ENCODE results near the gene TTYH1. TPM values are rescaled to one million over a fixed set of nuclear protein-coding genes. Genes with fewer than 3 reads are reported as not detected.

Gene TTYH1
- total RNA-seq, 2 donors from 2014 or later: 0.47 to 2.4 TPM

DNA sequence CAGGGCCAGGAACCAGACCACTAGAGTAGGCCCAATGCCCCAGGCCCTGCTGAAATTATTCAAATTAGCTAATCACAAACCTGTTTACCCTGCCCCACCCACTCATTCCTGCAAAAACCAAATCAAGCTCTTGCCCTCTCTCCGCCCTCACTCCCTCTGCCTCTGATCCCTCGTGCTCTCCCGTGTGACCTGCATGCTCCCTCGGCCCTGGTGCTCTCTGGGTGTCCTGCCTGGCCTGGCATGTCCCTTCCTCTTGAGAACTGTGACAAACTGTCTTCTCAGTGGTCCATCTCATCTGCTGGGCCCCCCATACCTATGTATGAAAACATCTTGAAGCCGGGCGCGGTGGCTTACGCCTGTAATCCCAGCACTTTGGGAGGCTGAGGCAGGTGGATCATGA, 12.2 kb upstream of the TTYH1 start:
- H3K27me3 ChIP-seq: no peaks in the 10 kb centered on the region
- intact Hi-C loops (cut with DNase I): no loop called here
- no peak overlapping the region for H3K4me3 ChIP-seq
- no peak overlapping the region for H3K9ac ChIP-seq (ENCODE audit: low read depth in 2 of 2, low read length in 2 of 2)
- TF ChIP-seq, protein P1, sequence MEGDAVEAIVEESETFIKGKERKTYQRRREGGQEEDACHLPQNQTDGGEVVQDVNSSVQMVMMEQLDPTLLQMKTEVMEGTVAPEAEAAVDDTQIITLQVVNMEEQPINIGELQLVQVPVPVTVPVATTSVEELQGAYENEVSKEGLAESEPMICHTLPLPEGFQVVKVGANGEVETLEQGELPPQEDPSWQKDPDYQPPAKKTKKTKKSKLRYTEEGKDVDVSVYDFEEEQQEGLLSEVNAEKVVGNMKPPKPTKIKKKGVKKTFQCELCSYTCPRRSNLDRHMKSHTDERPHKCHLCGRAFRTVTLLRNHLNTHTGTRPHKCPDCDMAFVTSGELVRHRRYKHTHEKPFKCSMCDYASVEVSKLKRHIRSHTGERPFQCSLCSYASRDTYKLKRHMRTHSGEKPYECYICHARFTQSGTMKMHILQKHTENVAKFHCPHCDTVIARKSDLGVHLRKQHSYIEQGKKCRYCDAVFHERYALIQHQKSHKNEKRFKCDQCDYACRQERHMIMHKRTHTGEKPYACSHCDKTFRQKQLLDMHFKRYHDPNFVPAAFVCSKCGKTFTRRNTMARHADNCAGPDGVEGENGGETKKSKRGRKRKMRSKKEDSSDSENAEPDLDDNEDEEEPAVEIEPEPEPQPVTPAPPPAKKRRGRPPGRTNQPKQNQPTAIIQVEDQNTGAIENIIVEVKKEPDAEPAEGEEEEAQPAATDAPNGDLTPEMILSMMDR (IDR thresholded peaks at IDR 0.05): no peak
- H3K27ac ChIP-seq: no peak overlapping the region
- H3K9me3 ChIP-seq: no peaks in the 10 kb centered on the region
- H3K36me3 ChIP-seq: no peaks in the 10 kb centered on the region
- no peaks in the 10 kb centered on the region for H3K4me1 ChIP-seq
- no peak for DNase-seq

DNA sequence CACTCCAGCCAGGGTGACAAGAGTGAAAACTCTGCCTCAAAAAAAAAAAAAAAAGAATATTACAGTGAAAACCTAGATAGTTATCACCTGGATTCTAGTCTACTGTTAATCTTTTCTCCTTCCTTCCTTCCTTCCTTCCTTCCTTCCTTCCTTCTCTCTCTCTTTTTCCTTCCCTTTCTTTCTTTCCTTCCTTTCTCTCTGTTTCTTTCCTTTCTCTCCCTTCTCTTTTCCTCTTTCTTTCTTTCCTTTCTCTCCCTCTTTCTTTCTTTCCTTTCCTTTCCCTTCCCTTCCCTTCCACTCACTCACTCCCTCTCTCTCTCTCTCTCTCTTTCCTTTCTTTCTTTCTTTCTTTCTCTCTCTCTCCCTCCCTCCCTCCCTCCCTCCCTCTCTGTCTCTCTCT, 9.6 kb upstream of the TTYH1 start:
- intact Hi-C loops (cut with DNase I): no loop called here
- no peaks in the 10 kb centered on the region for H3K4me1 ChIP-seq
- H3K27me3 ChIP-seq: no peaks in the 10 kb centered on the region
- TF ChIP-seq, protein P1 (IDR thresholded peaks at IDR 0.05): no peak
- no peak overlapping the region for H3K4me3 ChIP-seq
- H3K9me3 ChIP-seq: no peaks in the 10 kb centered on the region
- no peak overlapping the region for H3K27ac ChIP-seq
- no peak overlapping the region for H3K9ac ChIP-seq (ENCODE audit: low read depth in 2 of 2, low read length in 2 of 2)
- DNase-seq: no peak
- H3K36me3 ChIP-seq: no peaks in the 10 kb centered on the region

DNA sequence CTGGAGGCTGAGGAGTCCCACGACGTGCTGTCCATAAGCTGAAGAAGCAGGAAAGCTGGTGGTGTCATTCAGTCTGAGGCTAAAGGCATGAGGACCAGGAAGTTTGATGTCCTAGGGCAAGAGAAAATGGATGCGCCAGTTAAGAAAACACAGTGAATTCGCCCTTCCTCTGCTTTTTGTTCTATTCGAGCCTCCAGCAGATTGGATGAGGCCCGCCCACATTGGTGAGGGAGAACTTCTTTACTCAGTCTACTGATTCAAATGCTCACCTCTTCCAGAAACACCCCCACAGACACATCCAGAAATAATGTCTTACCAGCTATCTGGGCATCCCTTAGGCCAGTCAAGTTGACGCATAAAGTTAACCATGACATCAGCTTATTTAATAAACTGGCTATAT, 7.5 kb upstream of the TTYH1 start:
- no peaks in the 10 kb centered on the region for H3K4me1 ChIP-seq
- H3K27ac ChIP-seq: no peak overlapping the region
- no peak for DNase-seq
- no peak overlapping the region for H3K9ac ChIP-seq (ENCODE audit: low read depth in 2 of 2, low read length in 2 of 2)
- TF ChIP-seq, protein P1 (IDR thresholded peaks at IDR 0.05): no peak
- H3K36me3 ChIP-seq: no peaks in the 10 kb centered on the region
- no peaks in the 10 kb centered on the region for H3K9me3 ChIP-seq
- H3K27me3 ChIP-seq: no peaks in the 10 kb centered on the region
- intact Hi-C loops (cut with DNase I): no loop called here
- H3K4me3 ChIP-seq: no peak overlapping the region

DNA sequence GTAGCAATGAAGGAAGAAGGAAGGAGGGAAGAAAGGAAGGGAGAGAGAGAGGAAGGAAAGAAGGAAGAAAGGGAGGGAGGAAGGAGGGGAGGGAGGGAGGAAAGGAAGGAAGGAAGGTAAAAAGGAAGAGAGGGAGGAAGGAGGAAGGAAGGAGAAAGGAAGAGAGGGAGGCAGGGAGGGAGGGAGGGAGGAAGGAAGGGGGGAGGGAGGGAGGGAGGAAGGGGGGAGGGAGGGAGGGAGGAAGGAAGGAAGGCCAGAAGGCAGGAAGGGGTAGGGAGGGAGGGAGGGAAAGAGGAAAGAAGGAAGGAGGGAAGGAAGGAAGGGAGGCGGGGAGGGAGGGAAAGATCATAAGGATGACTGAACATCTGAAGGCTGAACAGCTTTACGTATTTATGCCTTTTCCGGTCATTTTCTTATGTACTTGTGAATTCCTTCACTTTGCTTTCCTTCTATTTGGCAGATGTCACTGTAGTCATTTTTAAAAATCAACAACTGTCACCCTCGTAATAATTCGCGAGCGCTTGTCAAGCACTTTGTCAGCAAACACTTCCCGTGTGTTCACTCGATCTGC, 6.7 kb upstream of the TTYH1 start:
- no peak for DNase-seq
- TF ChIP-seq, protein P1 (IDR thresholded peaks at IDR 0.05): no peak
- H3K36me3 ChIP-seq: no peaks in the 10 kb centered on the region
- no peak overlapping the region for H3K27ac ChIP-seq
- no peaks in the 10 kb centered on the region for H3K4me1 ChIP-seq
- no peak overlapping the region for H3K4me3 ChIP-seq
- no peaks in the 10 kb centered on the region for H3K9me3 ChIP-seq
- intact Hi-C loops (cut with DNase I): no loop called here
- H3K27me3 ChIP-seq: no peaks in the 10 kb centered on the region
- H3K9ac ChIP-seq (ENCODE audit: low read depth in 2 of 2, low read length in 2 of 2): no peak overlapping the region

DNA sequence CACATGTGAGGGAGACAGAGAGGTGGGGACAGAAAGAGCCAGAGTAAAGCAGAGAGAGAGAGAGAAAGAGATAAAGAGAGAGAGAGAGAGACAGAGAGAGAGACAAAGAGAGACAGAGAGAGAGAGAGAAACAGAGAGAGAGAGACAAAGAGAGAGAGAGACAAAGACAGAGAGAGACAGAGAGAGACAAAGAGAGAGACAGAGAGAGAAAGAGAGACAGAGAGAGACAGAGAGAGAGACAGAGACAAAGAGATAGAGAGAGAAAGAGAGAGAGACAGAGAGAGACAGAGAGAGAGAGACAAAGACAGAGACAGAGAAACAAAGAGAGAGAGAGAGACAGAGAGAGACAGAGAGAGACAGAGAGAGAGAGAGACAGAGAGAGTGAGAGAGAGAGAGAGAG, 4.2 kb upstream of the TTYH1 start:
- no peaks in the 10 kb centered on the region for H3K36me3 ChIP-seq
- intact Hi-C loops (cut with DNase I): no loop called here
- TF ChIP-seq, protein P1 (IDR thresholded peaks at IDR 0.05): no peak
- H3K27ac ChIP-seq: no peak overlapping the region
- no peaks in the 10 kb centered on the region for H3K4me1 ChIP-seq
- peaks cover 13% of the 10 kb centered on the region for H3K27me3 ChIP-seq
- H3K9ac ChIP-seq (ENCODE audit: low read depth in 2 of 2, low read length in 2 of 2): no peak overlapping the region
- no peak overlapping the region for H3K4me3 ChIP-seq
- no peaks in the 10 kb centered on the region for H3K9me3 ChIP-seq
- no peak for DNase-seq

Data from colonic mucosa (tissue), 4 donors.